SU-DHL-6 (cell line): Measurements from ENCODE around the gene IRF7.

Source experiments
- H2AFZ ChIP-seq: fragments of 200-600 bp; sonication (generic); 2 replicates; pipeline ENCODE4 v1.6.1; 2014; ENCODE audit warnings: low read depth, mild to moderate bottlenecking, moderate library complexity, mixed read lengths, antibody characterized with exemption, low read length; ENCODE audit not compliant: severe bottlenecking
- H3F3A ChIP-seq: fragments of 200-600 bp; shearing (Covaris generic); 2 replicates; pipeline ENCODE4 v1.6.0; 2016; ENCODE audit warnings: antibody characterized with exemption, mild to moderate bottlenecking; ENCODE audit not compliant: insufficient read depth
- H3K27ac ChIP-seq: fragments of 200-600 bp; sonication (generic); 2 replicates; pipeline ENCODE4 v1.5.1; 2016; ENCODE audit warnings: low read depth, mild to moderate bottlenecking, low read length, moderate library complexity, mixed read lengths
- H3K27me3 ChIP-seq: fragments of 200-600 bp; sonication (generic), shearing (Covaris generic); 2 replicates; pipeline ENCODE4 v1.6.0; 2014; ENCODE audit warnings: mild to moderate bottlenecking, low read length
- H3K36me3 ChIP-seq: fragments of 200-600 bp; sonication (generic); 2 replicates; pipeline ENCODE4 v1.6.1; 2014; ENCODE audit warnings: mild to moderate bottlenecking, low read length, mixed read lengths
- H3K4me2 ChIP-seq: fragments of 300-600, 200-600 bp; shearing (Covaris generic), sonication (generic); 2 replicates; pipeline ENCODE4 v1.6.0; 2014; ENCODE audit warnings: low read length, low read depth, mild to moderate bottlenecking; ENCODE audit not compliant: poor library complexity, severe bottlenecking
- H3K4me3 ChIP-seq: fragments of 200-600 bp; sonication (generic); 2 replicates; pipeline ENCODE4 v1.5.1; 2014; ENCODE audit warnings: antibody characterized with exemption, low read length, mild to moderate bottlenecking, mixed read lengths; ENCODE audit not compliant: insufficient read depth, poor library complexity, severe bottlenecking
- H3K79me2 ChIP-seq: fragments of 200-600 bp; sonication (generic); 2 replicates; pipeline ENCODE4 v1.6.1; 2014; ENCODE audit warnings: mild to moderate bottlenecking, low read length, moderate library complexity; ENCODE audit not compliant: insufficient read depth
- H3K9ac ChIP-seq: fragments of 200-600 bp; sonication (generic); 2 replicates; pipeline ENCODE4 v1.7.0; 2014; ENCODE audit warnings: mild to moderate bottlenecking, low read length
- H3K9me2 ChIP-seq: fragments of 200-600 bp; sonication (generic); replicated peaks from 2 replicates; pipeline ENCODE4 v1.6.1; 2014; ENCODE audit warnings: low read length; ENCODE audit not compliant: insufficient read depth
- H3K9me3 ChIP-seq: fragments of 200-600 bp; sonication (generic); 2 replicates; pipeline ENCODE4 v1.6.1; 2014; ENCODE audit warnings: low read length, mixed read lengths; ENCODE audit not compliant: insufficient read depth
- H4K20me1 ChIP-seq: fragments of 200-600 bp; sonication (generic); 2 replicates; pipeline ENCODE4 v1.6.1; 2014; ENCODE audit warnings: low read depth, mild to moderate bottlenecking, antibody characterized with exemption, low read length, moderate library complexity, mixed read lengths
- EZH2phosphoT487 ChIP-seq: fragments of 200-600 bp; sonication (generic), shearing (Covaris generic); conservative IDR thresholded peaks from 2 replicates; pipeline ENCODE4 v1.6.1; 2018; ENCODE audit warnings: mild to moderate bottlenecking, antibody characterized with exemption, low read length, moderate library complexity, mixed read lengths
- TF ChIP-seq, protein P1 (sequence below): fragments of 200-600 bp; sonication (generic); IDR thresholded peaks from one replicate; pipeline ENCODE4 v1.5.1; 2017; ENCODE audit warnings: antibody characterized with exemption, mild to moderate bottlenecking, low read length, moderate library complexity; ENCODE audit not compliant: insufficient read depth, poor library complexity, severe bottlenecking

The IRF7 gene

DNA sequence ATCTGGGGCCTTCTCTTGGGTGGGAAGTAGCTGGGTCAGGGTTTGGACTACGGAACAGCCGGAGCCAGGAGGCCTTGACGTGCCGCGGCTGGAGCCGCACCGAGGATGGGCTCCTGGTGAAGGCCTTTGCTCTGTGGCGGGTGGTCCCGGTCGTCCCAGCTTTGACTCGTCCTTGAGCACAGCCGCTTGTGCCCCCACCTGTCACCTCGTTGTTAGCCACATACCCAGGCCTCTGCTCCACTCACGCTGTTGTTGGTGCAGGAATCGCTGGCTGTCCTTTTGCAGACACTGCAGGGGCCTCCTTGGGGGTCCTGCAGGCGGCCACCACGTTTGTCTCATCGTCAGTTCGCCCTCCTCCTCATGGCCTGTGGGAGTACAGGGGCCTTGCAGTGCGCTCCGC, 22.4 kb downstream of the IRF7 start:
- no peaks in the 10 kb centered on the region for H3K79me2 ChIP-seq
- no peak overlapping the region for H3K4me2 ChIP-seq
- no peak overlapping the region for H3K9ac ChIP-seq
- no peaks in the 10 kb centered on the region for H4K20me1 ChIP-seq
- no peak overlapping the region for H3K27ac ChIP-seq
- H3K9me3 ChIP-seq = no peaks in the 10 kb centered on the region
- no peak overlapping the region for H3K4me3 ChIP-seq
- no peak overlapping the region for H2AFZ ChIP-seq
- no peaks in the 10 kb centered on the region for H3K27me3 ChIP-seq
- H3F3A ChIP-seq = no peaks in the 10 kb centered on the region
- TF ChIP-seq EZH2phosphoT487 = no peak
- H3K36me3 ChIP-seq = peaks cover 14% of the 10 kb centered on the region; the same call in 1 of the 2 replicates
- no peaks in the 10 kb centered on the region for H3K9me2 ChIP-seq

GRCh38 chr11:592918-593317, 22.8 kb downstream of the IRF7 start:
- H4K20me1 ChIP-seq = no peaks in the 10 kb centered on the region
- no peak overlapping the region for H3K4me3 ChIP-seq
- H3K9me3 ChIP-seq = no peaks in the 10 kb centered on the region
- H3K27me3 ChIP-seq = no peaks in the 10 kb centered on the region
- H3K4me2 ChIP-seq = no peak overlapping the region
- H3K79me2 ChIP-seq = no peaks in the 10 kb centered on the region
- no peak overlapping the region for H3K9ac ChIP-seq
- no peaks in the 10 kb centered on the region for H3F3A ChIP-seq
- H2AFZ ChIP-seq = no peak overlapping the region
- no peak overlapping the region for H3K27ac ChIP-seq
- H3K9me2 ChIP-seq = no peaks in the 10 kb centered on the region
- TF ChIP-seq, protein P1, sequence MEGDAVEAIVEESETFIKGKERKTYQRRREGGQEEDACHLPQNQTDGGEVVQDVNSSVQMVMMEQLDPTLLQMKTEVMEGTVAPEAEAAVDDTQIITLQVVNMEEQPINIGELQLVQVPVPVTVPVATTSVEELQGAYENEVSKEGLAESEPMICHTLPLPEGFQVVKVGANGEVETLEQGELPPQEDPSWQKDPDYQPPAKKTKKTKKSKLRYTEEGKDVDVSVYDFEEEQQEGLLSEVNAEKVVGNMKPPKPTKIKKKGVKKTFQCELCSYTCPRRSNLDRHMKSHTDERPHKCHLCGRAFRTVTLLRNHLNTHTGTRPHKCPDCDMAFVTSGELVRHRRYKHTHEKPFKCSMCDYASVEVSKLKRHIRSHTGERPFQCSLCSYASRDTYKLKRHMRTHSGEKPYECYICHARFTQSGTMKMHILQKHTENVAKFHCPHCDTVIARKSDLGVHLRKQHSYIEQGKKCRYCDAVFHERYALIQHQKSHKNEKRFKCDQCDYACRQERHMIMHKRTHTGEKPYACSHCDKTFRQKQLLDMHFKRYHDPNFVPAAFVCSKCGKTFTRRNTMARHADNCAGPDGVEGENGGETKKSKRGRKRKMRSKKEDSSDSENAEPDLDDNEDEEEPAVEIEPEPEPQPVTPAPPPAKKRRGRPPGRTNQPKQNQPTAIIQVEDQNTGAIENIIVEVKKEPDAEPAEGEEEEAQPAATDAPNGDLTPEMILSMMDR = no peak
- no peak for TF ChIP-seq EZH2phosphoT487
- peaks cover 16% of the 10 kb centered on the region; the same call in 1 of the 2 replicates for H3K36me3 ChIP-seq

DNA sequence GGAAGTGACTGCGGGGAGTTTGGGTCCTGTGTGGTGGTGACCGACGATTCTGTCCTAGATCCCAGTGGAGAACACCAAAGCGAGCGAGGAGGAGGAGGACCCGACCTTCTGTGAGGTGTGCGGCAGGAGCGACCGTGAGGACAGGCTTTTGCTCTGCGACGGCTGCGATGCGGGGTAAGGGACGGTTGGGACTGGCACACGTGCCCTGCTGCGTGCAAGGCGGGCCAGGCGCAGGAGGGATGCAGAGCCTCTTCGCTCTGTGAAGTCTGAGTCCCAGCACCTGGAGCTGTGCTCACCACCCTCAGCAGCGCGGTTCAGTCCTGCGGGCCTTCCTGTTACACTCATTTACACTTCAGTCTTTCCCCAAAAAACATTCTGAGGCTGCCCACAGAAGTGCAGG, 23.2 kb downstream of the IRF7 start:
- H3K36me3 ChIP-seq = peaks cover 16% of the 10 kb centered on the region; the same call in 1 of the 2 replicates

GRCh38 chr11:590997-591396, 24.8 kb downstream of the IRF7 start:
- Histone ChIP-seq H3K9ac (no peak overlapping the region), H3K79me2 (no peaks in the 10 kb centered on the region), H3K9me2 (no peaks in the 10 kb centered on the region), H3K27ac (no peak overlapping the region), H3K4me3 (no peak overlapping the region), H2AFZ (no peak overlapping the region), H3K27me3 (no peaks in the 10 kb centered on the region), H3F3A (no peaks in the 10 kb centered on the region), H3K9me3 (no peaks in the 10 kb centered on the region), H3K4me2 (no peak overlapping the region), H3K36me3 (peaks cover 16% of the 10 kb centered on the region; the same call in 1 of the 2 replicates), H4K20me1 (no peaks in the 10 kb centered on the region)
- TF ChIP-seq, protein P1 = no peak
- no peak for TF ChIP-seq EZH2phosphoT487

More for the DNA sequence above, 23.2 kb downstream of the IRF7 start:
- H3F3A ChIP-seq = no peaks in the 10 kb centered on the region
- H3K9me2 ChIP-seq = no peaks in the 10 kb centered on the region
- no peak overlapping the region for H3K4me2 ChIP-seq
- H3K27me3 ChIP-seq = no peaks in the 10 kb centered on the region
- H3K9me3 ChIP-seq = no peaks in the 10 kb centered on the region
- no peak overlapping the region for H2AFZ ChIP-seq
- H3K9ac ChIP-seq = no peak overlapping the region
- no peaks in the 10 kb centered on the region for H3K79me2 ChIP-seq
- TF ChIP-seq, protein P1 = no peak
- no peak for TF ChIP-seq EZH2phosphoT487
- H3K4me3 ChIP-seq = no peak overlapping the region
- H4K20me1 ChIP-seq = no peaks in the 10 kb centered on the region
- H3K27ac ChIP-seq = no peak overlapping the region
